GM19025 (cell line): Measurements from ENCODE around the gene BEGAIN.

Source experiments
- ATAC-seq: cut with Tn5 transposase; IDR thresholded peaks from one replicate; pipeline ENCODE4 v1.9.1; 2021; ENCODE audit warnings: mild to moderate bottlenecking, low read depth, moderate library complexity; ENCODE audit not compliant: unreplicated experiment

Gene BEGAIN

GRCh38 chr14:100583245-100583644 is 4.0 kb downstream of the BEGAIN start:
- ATAC-seq = no peak

DNA sequence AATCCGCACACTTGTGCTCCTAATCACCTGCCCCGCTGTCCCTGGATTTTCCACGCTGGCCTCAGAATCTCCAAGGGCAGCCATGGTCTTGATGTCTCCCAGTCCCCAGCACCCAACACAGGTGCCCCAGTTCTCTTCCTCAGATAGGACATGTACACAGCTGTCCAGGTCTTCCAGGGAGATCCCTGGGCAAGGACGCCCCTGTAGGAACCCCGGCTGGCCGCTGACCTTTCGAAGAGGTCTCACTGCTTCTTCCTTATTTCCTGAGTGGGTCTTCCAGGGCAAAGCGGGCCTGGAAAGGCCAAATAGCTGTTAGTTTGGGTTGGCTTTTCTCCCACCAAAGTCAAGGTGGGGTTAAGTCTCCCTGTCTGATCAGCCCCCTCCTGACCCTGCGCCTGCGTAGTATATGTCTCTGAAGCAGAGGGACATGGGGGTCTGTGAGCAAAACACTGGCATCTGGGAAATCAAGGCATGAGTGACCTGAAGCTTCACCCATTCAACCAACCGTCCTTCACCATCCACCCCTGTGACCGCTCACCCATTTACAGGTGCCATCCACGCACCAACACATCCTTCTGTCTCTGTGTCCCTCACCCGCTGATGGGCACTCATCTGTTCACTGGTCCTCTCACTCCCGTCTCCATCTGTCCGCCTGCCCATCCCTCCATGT is 4.6 kb downstream of the BEGAIN start:
- ATAC-seq = no peak

DNA sequence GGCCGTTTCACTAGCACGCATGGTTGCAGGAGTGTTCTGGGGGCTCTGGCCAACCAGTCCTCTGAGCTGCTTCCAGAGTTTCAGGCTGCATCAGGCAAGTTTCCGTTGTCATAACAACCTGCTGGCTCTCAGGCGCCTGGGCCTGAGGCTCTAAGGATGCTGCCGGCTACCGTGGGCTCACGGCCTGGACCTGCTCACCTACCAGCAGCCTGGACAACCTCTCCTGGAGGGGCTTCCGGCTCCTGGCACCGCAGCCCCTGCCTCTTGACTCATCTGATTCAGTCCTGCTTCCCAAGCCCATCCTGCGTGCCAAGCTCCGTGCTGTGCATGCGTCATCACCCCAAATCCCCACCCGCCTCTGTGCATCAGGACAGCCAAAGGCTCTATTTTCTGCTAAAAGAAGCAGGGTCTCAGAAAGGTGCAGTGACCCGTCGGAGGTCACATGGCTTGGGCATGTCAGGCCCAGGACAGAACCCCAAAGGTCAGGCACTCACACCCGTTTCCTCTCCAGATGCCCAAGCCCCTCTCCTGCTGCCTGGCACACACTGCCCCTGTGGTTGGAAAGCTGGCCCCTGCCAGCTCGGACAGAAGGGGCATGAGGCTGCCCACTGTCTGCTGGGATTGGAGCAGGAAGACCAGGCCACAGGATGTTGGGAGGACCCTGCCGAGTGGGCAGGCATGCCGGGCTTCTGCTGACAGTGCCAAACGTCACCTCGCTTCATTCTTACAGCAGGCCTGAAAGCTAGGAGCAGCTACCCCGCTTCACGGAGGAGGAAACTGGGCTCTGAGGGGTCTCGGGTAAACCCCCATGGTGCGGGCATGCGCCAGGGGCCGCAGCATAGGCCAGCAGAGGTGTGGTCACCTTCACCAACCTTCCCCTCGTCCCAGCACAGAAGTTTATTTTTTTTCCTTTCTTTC is 5.7 kb downstream of the BEGAIN start:
- ATAC-seq = no peak

DNA sequence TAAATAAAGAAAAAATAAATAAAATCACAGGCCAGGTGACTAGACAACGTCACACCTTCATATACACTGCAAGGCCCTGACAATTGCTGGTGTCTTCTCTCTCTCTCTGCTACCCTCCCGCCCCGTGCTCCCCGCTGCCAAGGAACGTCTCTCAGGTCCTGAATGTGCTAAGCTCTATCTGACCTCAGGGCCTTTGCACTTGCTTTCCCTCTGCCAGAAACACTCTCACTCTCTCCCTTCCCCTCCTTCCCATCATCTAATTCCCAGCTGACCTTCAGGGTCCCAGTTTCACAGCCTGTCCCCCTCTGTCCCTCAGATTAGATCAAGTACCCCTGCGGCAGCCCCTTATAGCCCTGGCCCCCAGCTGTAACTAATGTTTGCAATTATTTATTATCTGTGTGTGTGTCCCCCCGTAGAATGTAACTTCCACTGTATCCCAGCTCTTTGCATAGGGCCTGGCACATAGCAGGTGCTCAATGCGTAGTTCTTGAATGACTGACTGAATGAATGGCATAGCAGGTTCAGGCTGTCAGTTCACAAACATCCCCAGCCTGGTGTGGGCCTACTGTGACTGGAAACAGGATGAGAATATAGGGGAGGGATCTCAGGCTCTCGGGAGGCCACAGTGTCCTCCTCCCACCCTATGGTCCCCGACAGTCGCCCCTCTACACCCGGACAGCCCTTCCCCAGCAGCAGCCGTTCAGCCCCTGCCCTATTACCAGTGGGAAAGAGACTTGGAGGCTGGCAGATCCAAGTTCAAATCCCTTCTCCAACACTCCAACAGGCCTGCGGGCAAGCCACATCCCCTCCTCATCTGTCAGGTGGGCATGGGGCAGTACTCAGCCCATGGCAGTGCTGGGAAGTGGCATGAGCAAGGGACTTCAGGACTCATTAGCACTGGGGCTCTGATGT is 6.6 kb downstream of the BEGAIN start:
- ATAC-seq = no peak

DNA sequence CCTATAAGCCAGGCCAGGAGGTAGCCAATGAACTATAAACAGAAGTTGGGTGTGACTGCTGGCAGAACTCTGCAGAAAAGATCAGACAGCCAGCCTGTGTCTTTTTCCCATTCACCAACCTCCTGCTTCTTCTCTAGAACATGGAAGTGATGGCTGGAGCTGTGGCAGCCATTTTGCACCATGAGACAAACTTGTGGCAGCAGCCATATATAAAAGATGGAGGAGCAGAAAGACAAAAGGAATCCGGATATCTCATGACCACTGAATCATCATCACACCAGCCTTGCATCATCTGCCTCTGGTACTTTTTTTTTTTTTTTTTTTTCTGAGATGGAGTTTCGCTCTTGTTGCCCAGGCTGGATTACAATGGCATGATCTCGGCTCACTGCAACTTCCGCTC is 8.7 kb downstream of the BEGAIN start:
- ATAC-seq = no peak

GRCh38 chr14:100577986-100578431 is 9.2 kb downstream of the BEGAIN start:
- no peak for ATAC-seq

DNA sequence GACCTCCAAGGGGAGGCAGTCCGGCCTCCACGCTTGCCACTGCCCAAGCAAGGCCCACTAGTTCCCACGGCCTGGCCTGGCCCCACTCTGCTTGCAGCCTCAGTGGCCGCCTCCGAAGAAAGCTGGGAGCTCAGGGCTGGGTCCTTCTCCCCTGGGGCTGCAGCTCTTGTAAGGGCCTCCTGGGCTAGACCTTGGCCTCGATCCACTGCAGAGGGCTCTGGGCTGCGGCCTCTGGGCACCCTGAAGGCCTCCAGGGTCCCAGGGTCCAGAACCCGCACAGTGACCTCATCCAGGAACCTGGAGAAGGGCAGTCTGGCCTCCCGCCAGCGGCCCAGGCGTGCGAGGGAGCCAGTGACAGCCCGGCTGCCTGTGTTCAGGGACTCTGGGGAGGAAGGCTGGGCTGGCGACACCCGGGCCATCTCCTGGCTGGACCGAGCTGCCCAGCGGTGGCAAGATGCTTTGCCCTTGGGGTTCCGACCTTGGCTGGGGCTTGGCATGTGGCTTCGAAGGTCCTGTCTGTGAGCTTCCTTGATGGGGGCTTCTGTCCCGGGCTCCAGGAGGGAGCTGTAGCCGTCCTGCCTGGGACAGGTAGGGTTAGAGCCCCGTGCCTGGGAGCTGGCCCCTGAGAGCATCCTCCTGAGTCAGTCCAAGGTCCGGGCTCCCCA is 9.8 kb downstream of the BEGAIN start:
- ATAC-seq = no peak

GRCh38 chr14:100576091-100577085 is 10.8 kb downstream of the BEGAIN start:
- ATAC-seq = no peak

GRCh38 chr14:100575266-100575995 is 11.8 kb downstream of the BEGAIN start:
- no peak for ATAC-seq

DNA sequence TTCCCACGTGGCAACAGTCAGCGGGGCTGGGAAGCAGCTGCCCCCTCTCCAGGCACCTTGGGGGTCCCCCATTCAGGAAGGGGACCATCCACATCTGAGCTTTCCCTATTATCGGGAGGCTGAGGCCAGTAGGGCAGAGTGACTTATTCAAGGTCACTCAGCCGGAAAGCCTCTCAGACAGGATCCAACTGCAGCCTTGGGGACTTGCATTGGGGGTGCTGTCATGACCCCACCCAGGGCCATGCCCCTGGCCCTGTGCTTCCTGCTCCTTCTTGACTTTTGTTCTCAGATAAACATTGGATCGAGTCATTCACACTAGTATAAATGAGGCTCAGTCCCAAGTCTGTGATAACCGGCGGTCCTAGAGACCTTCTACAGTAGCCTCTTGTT is 12.6 kb downstream of the BEGAIN start:
- ATAC-seq = no peak

GRCh38 chr14:100573757-100574641 is 13.2 kb downstream of the BEGAIN start:
- ATAC-seq = no peak

DNA sequence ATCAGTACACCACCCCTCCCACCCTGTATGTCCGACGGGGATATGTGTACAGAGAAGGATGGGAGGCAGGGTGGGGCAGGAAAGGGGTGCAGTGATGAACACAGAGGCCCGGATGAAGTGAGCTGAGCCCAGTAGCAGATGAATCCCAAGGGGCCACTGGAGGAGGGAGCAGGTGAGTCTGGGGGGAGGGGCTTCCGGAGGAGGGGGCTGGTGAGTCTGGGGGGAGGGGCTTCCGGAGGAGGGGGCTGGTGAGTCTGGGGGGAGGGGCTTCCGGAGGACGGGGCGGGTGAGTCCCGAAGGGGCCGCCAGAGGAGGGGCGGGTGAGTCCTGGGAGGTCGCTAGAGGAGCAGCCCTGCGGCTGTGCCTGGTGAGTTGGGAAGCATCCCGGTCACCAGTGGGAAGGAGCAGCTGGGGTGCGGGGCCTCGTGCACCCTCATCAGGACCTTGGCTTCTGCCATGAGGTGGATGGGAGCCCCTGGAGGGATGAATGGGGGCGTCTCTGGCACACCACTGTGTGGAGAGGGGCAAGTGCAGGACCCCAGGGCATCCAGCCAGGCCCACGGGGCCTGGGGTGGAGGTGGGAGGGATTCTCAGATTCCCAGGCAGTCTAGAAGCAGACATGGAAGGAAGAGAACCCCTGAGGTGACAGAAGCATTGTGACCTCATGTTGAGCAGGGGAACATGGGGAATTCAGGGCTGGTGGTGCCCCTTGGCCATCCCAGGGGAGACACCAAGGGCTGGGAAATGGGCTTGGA is 14.0 kb downstream of the BEGAIN start:
- no peak for ATAC-seq

DNA sequence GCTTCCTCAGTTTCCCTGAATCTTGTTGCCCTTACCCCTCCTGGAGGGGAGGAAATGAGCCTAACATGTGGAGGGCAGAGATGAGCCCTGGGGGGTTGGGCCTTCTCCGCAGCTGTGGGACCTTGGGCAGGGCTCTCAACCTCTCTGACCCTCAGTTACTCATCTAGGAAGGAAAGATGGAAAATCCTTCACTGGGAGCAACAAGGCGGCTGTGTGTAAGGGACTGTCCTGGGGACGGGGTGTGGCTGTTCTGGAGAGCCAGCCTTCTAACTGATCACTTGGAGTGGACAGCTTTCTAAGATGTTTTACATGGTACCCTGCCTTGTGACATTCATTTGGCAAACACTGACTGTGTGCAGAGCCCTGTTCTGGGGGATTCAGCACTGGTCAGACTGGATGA is 14.7 kb downstream of the BEGAIN start:
- no peak for ATAC-seq

- no peak for ATAC-seq
Measured at GRCh38 chr14:100571837-100572236, 15.4 kb downstream of the BEGAIN start.

GRCh38 chr14:100570726-100571454 is 16.3 kb downstream of the BEGAIN start:
- ATAC-seq = no peak

DNA sequence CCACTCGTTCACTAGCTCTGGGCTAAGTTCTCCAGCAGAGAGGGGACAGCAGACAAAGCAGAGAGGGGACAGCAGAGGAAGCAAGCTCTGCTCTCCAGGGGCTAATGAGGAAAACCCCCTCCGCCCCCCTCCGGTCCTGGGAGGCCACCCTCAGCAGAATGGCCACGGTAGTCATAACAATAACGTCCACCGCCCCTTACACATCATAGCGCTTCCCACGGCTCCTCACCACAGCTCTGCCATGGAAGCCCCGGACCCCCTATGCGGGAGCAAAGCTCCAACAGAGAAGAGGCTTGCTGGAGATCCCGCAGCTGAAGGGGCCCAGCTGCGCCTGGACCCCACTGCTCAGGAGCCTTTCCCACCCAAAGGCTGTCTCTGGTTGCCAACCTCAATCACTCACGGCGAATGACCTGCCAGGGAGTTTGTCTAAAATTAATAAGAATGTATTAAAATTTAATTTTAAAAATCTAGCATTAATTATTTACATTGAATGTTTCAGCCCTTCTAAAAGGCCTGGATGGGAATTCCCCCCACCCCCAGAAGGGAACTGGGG is 17.4 kb downstream of the BEGAIN start:
- no peak for ATAC-seq
